Transverse colon (tissue), 4 donors: ENCODE results near the gene TTLL5. TPM values are rescaled to one million over a fixed set of nuclear protein-coding genes. Genes with fewer than 3 reads are reported as not detected.

Source experiments
- DNase-seq: peaks from one replicate; pipeline ENCODE4 v3.0.0-alpha.2; 2019
- H3K27ac ChIP-seq, 4 donors: fragments of 200-600 bp; sonication (generic); 2 replicates each; pipeline ENCODE4 v1.5.1; 2016 to 2018; ENCODE audit warnings: inconsistent platforms in 4 of 4
- H3K27me3 ChIP-seq: fragments of 200-600 bp; sonication (generic); 2 replicates; pipeline ENCODE4 v1.5.1; 2017; ENCODE audit warnings: inconsistent platforms
- H3K36me3 ChIP-seq, 4 donors: fragments of 200-600 bp; sonication (generic); 2 replicates each; pipeline ENCODE4 v1.5.1; 2017 to 2019; ENCODE audit warnings: inconsistent platforms in 4 of 4
- H3K4me1 ChIP-seq, 4 donors: fragments of 200-600 bp; sonication (generic); 2 replicates each; pipeline ENCODE4 v1.5.1; 2017 to 2020; ENCODE audit warnings: inconsistent platforms in 4 of 4
- H3K4me3 ChIP-seq, 4 donors: fragments of 200-600 bp; sonication (generic); 1 replicate in 1 of 4; 2 replicates in 3 of 4; pipeline versions ENCODE4 v1.5.1 to v1.6.1; 2017 to 2019; ENCODE audit warnings: inconsistent platforms in 4 of 4
- H3K9me3 ChIP-seq, 2 donors: fragments of 200-600 bp; sonication (generic); 2 replicates each; pipeline ENCODE4 v1.5.1; 2017 to 2019; ENCODE audit warnings: inconsistent platforms in 2 of 2
- CTCF ChIP-seq, 5 experiments: fragments of 200-600 bp in 3 of 5; fragments of 450-650 bp in 2 of 5; sonication (generic) in 3 of 5; IDR thresholded peaks; 1 replicate in 2 of 5; 2 replicates in 3 of 5; pipeline ENCODE4 v1.5.1; 2016 to 2017; ENCODE audit warnings: antibody characterized with exemption in 5 of 5, inconsistent platforms in 3 of 5, mild to moderate bottlenecking in 2 of 5, moderate library complexity in 1 of 5
- EP300 ChIP-seq: sonication (generic); formaldehyde crosslinking; IDR thresholded peaks from one replicate; pipeline ENCODE4 v1.6.1; 2017; ENCODE audit warnings: antibody characterized with exemption, low read depth
- POLR2A ChIP-seq: fragments of 450-650 bp; IDR thresholded peaks from one replicate; pipeline ENCODE4 v1.6.1; 2016; ENCODE audit warnings: antibody characterized with exemption, mild to moderate bottlenecking, moderate library complexity
- POLR2AphosphoS5 ChIP-seq, 3 donors: sonication (generic); formaldehyde crosslinking; IDR thresholded peaks; one replicate each; pipeline ENCODE4 v1.6.1; 2016; ENCODE audit warnings: antibody characterized with exemption in 3 of 3
- WGBS, 2 donors: methylation state at CpG; one replicate each; pipeline ENCODE4 v1.1.5; 2018; ENCODE audit warnings: low coverage in 1 of 2; 5-methylcytosine and 5-hydroxymethylcytosine counted together
- in situ Hi-C, 4 donors: fragments of 200-750 bp; cut with MboI; loops; one replicate each; pipeline versions ENCODE4 v1.15.0 to v1.15.1; 2017; ENCODE audit warnings: low sequenced_read_pairs in 3 of 4, low pct_ligation_motif_present in 1 of 4, low pct_unique_long_range_greater_than_20kb in 1 of 4
- intact Hi-C: fragments of 100-400 bp; cut with DNase I; formaldehyde crosslinking; loops from one replicate; pipeline ENCODE4 v1.15.1; 2023; ENCODE audit warnings: low total_unique reads
- total RNA-seq, 4 donors: library from RNA; depleted of rRNA; stranded (reverse); fragments of >200 nt; gene quantifications; one replicate each; pipeline ENCODE4 v1.1.0, GENCODE V29; 2016

The TTLL5 gene
- total RNA-seq, 4 donors from 2014 or later: 16.1 to 264 (median 40.8) TPM

DNA sequence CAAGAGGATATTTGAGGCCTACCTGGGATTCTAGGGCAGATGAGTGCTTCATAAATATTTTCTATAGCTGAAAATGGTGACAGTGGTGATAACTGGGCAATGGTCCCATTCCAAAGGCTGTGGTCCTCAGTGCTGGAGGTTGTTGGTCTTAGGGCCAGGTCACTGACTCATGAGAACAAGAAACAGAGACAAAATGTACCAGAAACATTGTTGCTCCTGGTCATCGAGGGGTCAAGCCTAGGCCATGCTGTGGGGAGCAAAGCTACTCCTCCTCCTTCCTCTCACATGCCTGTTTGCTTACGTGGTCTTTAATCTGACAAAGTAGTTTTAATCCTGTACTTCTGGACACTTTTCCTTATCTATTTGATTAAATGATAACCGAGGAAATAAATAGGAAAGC, 34.2 kb upstream of the TTLL5 start:
- H3K27me3 ChIP-seq: no peaks in the 10 kb centered on the region
- H3K27ac ChIP-seq: peak overlapping the region in 1 of 4 donors; percentile 4
- no peak for DNase-seq
- TF ChIP-seq POLR2AphosphoS5 (IDR thresholded peaks at IDR 0.05) (no peak), POLR2A (no peak), EP300 (no peak), CTCF (IDR thresholded peaks at IDR 0.05) (no peak)
- no peaks in the 10 kb centered on the region for H3K36me3 ChIP-seq
- no peaks in the 10 kb centered on the region for H3K9me3 ChIP-seq
- intact Hi-C loops: no loop called here
- no peak overlapping the region for H3K4me3 ChIP-seq
- 84% methylated on average over 2 to 3 of the region's 3 CpGs for whole genome bisulfite sequencing, 2 donors
- H3K4me1 ChIP-seq: peaks cover 0 to 14% (median 7%) of the 10 kb centered on the region in 4 donors
- in situ Hi-C loops: no loop called here

GRCh38 chr14:75627406-75627805, 33.6 kb upstream of the TTLL5 start:
- Histone ChIP-seq H3K4me1 (peaks cover 0 to 14% (median 7%) of the 10 kb centered on the region in 4 donors), H3K27ac (peak overlapping the region in 2 of 4 donors; percentile 5 to 20), H3K27me3 (no peaks in the 10 kb centered on the region), H3K36me3 (no peaks in the 10 kb centered on the region), H3K4me3 (no peak overlapping the region), H3K9me3 (no peaks in the 10 kb centered on the region)
- in situ Hi-C loops (no loop called here), intact Hi-C loops (no loop called here)
- WGBS, 2 donors: 76% methylated on average over 4 of the region's 4 CpGs; no CpG with 5 or more reads in 1 of the 2 donors
- peak; percentile 37 for DNase-seq
- TF ChIP-seq POLR2A: no peak
- TF ChIP-seq POLR2AphosphoS5 (IDR thresholded peaks at IDR 0.05): no peak
- TF ChIP-seq EP300: no peak
- TF ChIP-seq CTCF (IDR thresholded peaks at IDR 0.05): no peak

DNA sequence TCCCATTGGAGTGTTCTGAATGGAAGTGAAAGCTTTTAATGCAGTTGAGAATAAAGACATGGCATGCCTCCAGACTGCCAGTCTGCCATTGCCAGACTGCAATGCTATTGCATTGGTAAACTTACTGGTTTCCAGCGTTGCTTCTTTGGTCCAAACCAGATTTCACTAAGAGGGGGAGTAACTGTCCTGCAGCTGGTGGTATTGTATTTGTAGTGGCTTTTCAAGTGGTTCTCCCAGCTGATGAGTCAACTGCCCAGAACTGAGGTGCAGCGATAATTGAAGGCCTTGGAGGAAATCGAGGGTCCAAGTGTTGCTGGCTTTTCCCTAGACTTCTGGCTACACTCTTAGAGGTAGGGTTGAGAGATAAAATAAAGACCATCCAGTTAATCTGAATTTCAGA, 32.2 kb upstream of the TTLL5 start:
- H3K36me3 ChIP-seq: no peaks in the 10 kb centered on the region
- no peaks in the 10 kb centered on the region for H3K9me3 ChIP-seq
- no peak overlapping the region for H3K27ac ChIP-seq
- in situ Hi-C loops (no loop called here), intact Hi-C loops (no loop called here)
- H3K4me1 ChIP-seq: peaks cover 0 to 5% (median 3%) of the 10 kb centered on the region in 4 donors
- TF ChIP-seq EP300: no peak
- TF ChIP-seq CTCF (IDR thresholded peaks at IDR 0.05): no peak
- no peak for TF ChIP-seq POLR2A
- TF ChIP-seq POLR2AphosphoS5 (IDR thresholded peaks at IDR 0.05): no peak
- H3K4me3 ChIP-seq: no peak overlapping the region
- DNase-seq: no peak
- H3K27me3 ChIP-seq: no peaks in the 10 kb centered on the region
- WGBS, 2 donors: 91 to 95% methylated on average over 3 of the region's 3 CpGs

DNA sequence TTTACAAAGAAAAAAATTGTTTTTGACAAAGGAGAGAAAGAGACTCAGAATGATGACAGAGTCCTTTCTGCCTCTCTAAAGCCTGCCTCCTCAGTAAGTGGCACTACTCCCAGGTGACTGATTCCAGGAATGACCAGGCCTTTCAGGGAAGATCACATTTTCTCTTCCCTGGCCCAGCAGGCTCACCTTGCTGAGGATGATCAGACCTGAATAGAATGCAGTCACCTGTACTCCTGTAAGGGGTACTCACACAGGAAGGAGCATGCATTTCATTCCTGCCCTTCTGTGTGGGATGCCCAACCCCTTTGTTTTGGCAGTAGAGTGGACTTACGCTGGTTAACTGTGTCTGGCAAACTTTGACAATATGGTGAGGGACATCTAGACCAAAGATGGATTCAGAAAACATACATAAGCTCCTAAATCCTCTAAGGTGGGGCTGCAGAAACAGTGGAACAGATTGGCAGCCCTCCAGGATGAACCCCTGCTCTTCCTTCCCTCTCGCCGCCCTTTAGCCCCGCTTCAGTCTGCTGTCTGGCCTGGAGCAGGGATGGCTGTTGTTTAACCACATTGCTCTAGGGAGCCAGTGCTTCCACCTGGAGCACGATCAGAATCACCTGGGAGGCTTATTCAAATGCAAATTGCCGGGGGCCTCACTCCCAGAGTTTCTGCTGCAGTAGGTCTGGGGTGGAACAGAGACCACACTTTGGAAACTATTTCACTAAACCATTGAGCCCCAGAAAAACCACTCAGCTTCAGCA, 30.2 kb upstream of the TTLL5 start:
- no peaks in the 10 kb centered on the region for H3K36me3 ChIP-seq
- no peak overlapping the region for H3K27ac ChIP-seq
- WGBS, 2 donors: 67 to 86% methylated on average over 1 to 6 of the region's 6 CpGs
- H3K9me3 ChIP-seq: no peaks in the 10 kb centered on the region
- TF ChIP-seq POLR2AphosphoS5 (IDR thresholded peaks at IDR 0.05): no peak
- no peak for TF ChIP-seq EP300
- TF ChIP-seq POLR2A: no peak
- intact Hi-C loops (no loop called here), in situ Hi-C loops (no loop called here)
- peaks cover 0 to 2% (median 0%) of the 10 kb centered on the region in 4 donors for H3K4me1 ChIP-seq
- H3K27me3 ChIP-seq: no peaks in the 10 kb centered on the region
- DNase-seq: no peak
- H3K4me3 ChIP-seq: no peak overlapping the region
